NCI-H2196 (cell line): Measurements from ENCODE around the gene CLIC1.

Experiments
- DNase-seq: peaks from one replicate; lab custom pipeline; 2025; ENCODE audit not compliant: unreplicated experiment; lab: John Stamatoyannopoulos, UW

The CLIC1 gene

GRCh38 chr6:31768363-31769257, 32.3 kb upstream of the CLIC1 start:
- DNase-seq = no peak

- no peak for DNase-seq
Measured at GRCh38 chr6:31767096-31767645, 30.8 kb upstream of the CLIC1 start.

GRCh38 chr6:31765910-31766794, 29.8 kb upstream of the CLIC1 start:
- DNase-seq = no peak

GRCh38 chr6:31765559-31765909, 29.2 kb upstream of the CLIC1 start:
- no peak for DNase-seq

GRCh38 chr6:31764198-31764597, 27.9 kb upstream of the CLIC1 start:
- DNase-seq = no peak

GRCh38 chr6:31763619-31763940, 27.2 kb upstream of the CLIC1 start:
- DNase-seq = no peak

- DNase-seq = no peak
Measured at GRCh38 chr6:31762878-31763618, 26.7 kb upstream of the CLIC1 start.

GRCh38 chr6:31762356-31762755, 26.0 kb upstream of the CLIC1 start, which contains the start of gene SAPCD1:
SAPCD1 (plus strand) TSS chr6:31762656; CDS start chr6:31763055, 399 bp downstream.
- no peak for DNase-seq

GRCh38 chr6:31761343-31761742, 25.0 kb upstream of the CLIC1 start:
- DNase-seq = no peak

- DNase-seq = no peak
Measured at GRCh38 chr6:31760790-31761189, 24.5 kb upstream of the CLIC1 start.

GRCh38 chr6:31758281-31758680, 22.0 kb upstream of the CLIC1 start:
- no peak for DNase-seq

GRCh38 chr6:31752739-31753319, 16.5 kb upstream of the CLIC1 start:
- DNase-seq = no peak

- DNase-seq = no peak
Measured at GRCh38 chr6:31750411-31751022, 14.2 kb upstream of the CLIC1 start.

GRCh38 chr6:31749301-31750036, 13.1 kb upstream of the CLIC1 start:
- peak; percentile 16 for DNase-seq

GRCh38 chr6:31744422-31744821, 8.1 kb upstream of the CLIC1 start:
- DNase-seq = no peak

- no peak for DNase-seq
Measured at GRCh38 chr6:31742894-31743293, 6.6 kb upstream of the CLIC1 start.

- DNase-seq = no peak
Measured at GRCh38 chr6:31741815-31742214, 5.5 kb upstream of the CLIC1 start.

- peak; percentile 50 for DNase-seq
Measured at GRCh38 chr6:31740397-31741223, 4.3 kb upstream of the CLIC1 start.
